ENCODE results near the gene GNB1L. TPM values are rescaled to one million over a fixed set of nuclear protein-coding genes. Genes with fewer than 3 reads are reported as not detected.

GNB1L gene
- total RNA-seq, 1 experiment from 2014 or later, result 27.0 TPM

DNA sequence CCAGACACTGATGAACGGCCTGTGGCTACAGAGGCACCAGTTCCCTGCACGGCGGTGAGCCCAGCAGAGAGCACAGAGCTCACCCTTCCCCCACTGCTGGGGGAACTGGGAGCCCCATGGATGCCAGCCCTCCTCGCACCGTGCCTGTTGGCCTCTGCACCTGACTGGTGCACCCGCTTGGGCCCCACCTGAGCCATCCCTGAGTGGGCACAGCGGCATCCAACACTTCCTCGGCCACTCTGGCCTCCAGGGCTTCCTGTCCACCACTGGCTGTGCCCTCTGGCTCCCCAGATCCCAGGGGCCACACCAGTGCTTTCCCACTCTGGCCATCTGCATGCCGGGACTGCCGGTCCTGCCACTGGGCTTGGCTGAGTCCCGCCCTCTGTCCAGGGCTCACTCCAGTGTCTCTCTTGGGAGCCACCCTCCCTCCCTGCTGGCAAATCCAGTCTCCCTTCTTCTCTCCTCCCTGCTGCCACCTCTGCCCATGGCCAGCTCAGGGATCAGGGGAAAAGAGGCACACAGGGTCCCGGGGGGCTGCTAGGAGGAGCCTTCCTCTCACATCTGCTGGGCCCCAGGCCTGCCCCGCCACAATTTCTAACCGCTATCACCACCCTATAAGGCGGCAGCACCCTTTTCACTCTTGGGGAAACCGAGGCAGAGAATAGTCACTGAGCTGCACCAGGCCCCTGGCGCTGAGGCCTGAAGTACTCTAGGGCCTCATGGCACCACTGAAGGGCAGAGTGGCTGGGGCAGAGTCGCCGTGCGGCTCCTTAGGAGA, 33.0 kb downstream of the GNB1L start:
- ATAC-seq (no peak), DNase-seq (no peak)
- Histone ChIP-seq H3K27me3 (ENCODE audit: low read length) (no peaks in the 10 kb centered on the region), H3K4me3 (ENCODE audit: low read length) (no peak overlapping the region), H3K4me2 (ENCODE audit: low read length) (no peak overlapping the region), H3F3A (ENCODE audit: low read length, unreplicated experiment) (no peaks in the 10 kb centered on the region), H3K79me2 (ENCODE audit: low read length) (no peaks in the 10 kb centered on the region), H3K9ac (ENCODE audit: low read length) (no peak overlapping the region), H3K36me3 (ENCODE audit: low read depth, low read length) (no peaks in the 10 kb centered on the region), H3K4me1 (ENCODE audit: insufficient read depth, low read length) (no peaks in the 10 kb centered on the region), H3K9me2 (replicated peaks; ENCODE audit: low read length) (no peaks in the 10 kb centered on the region), H3K9me3 (ENCODE audit: low read length) (no peaks in the 10 kb centered on the region), H4K20me1 (ENCODE audit: low read length) (no peaks in the 10 kb centered on the region), H3K27ac (ENCODE audit: low read length) (no peak overlapping the region), H2AFZ (ENCODE audit: low read length) (no peak overlapping the region)
- intact Hi-C loops (cut with micrococcal nuclease), result no loop called here
- ChIA-PET POLR2A (ENCODE audit: unreplicated experiment) (no interaction called here), CTCF (no interaction called here)
- BruUV-seq (replicated peaks), result no TSS peak
- TF ChIP-seq CTCF (conservative IDR thresholded peaks at IDR 0.05; ENCODE audit: low read depth, low read length), result no peak

GRCh38 chr22:19820880-19821522, 33.7 kb downstream of the GNB1L start:
- Histone ChIP-seq H3K79me2 (ENCODE audit: low read length) (no peaks in the 10 kb centered on the region), H4K20me1 (ENCODE audit: low read length) (no peaks in the 10 kb centered on the region), H3K4me3 (ENCODE audit: low read length) (no peak overlapping the region), H3K27me3 (ENCODE audit: low read length) (no peaks in the 10 kb centered on the region), H3K9me3 (ENCODE audit: low read length) (no peaks in the 10 kb centered on the region), H3K36me3 (ENCODE audit: low read depth, low read length) (no peaks in the 10 kb centered on the region), H3K27ac (ENCODE audit: low read length) (no peak overlapping the region), H3K9me2 (replicated peaks; ENCODE audit: low read length) (no peaks in the 10 kb centered on the region), H3K4me2 (ENCODE audit: low read length) (no peak overlapping the region), H3K9ac (ENCODE audit: low read length) (no peak overlapping the region), H3K4me1 (ENCODE audit: insufficient read depth, low read length) (no peaks in the 10 kb centered on the region), H2AFZ (ENCODE audit: low read length) (no peak overlapping the region), H3F3A (ENCODE audit: low read length, unreplicated experiment) (no peaks in the 10 kb centered on the region)
- no peak for TF ChIP-seq EZH2phosphoT487 (IDR thresholded peaks at IDR 0.05; ENCODE audit: borderline replicate concordance, low read length)
- 0 out of 2 replicates have a peak, but pooled peaks have one; percentile 14 for TF ChIP-seq CTCF (conservative IDR thresholded peaks at IDR 0.05; ENCODE audit: low read depth, low read length)
- no peak for TF ChIP-seq EZH2 (IDR thresholded peaks at IDR 0.05; ENCODE audit: low read length, unreplicated experiment)
- no TSS peak for BruUV-seq (replicated peaks)
- ATAC-seq (no peak), DNase-seq (no peak)
- intact Hi-C loops (cut with micrococcal nuclease), result no loop called here
- CTCF ChIA-PET, result no interaction called here
- POLR2A ChIA-PET (ENCODE audit: unreplicated experiment), result no interaction called here
